A673 (cell line): Measurements from ENCODE around the gene GALNT7. TPM values are rescaled to one million over a fixed set of nuclear protein-coding genes. Genes with fewer than 3 reads are reported as not detected.
A peak's percentile ranks its signal among the peaks of the same experiment; 100 is the strongest.

Experiments used
- BruUV-seq: library from RNA; stranded (reverse); fragments of 400-500 nt; replicated peaks from 2 replicates; lab custom pipeline; 2021; lab: Mats Ljungman, UMichigan
- CTCF ChIA-PET: fragments of 300-600 bp; sonication (Branson Sonifier 250); formaldehyde crosslinking; loops from one replicate; lab custom pipeline; 2022; ENCODE audit warnings: antibody characterized with exemption; lab: Charles Lee
- POLR2A ChIA-PET: fragments of 300-600 bp; sonication (Branson Sonifier 250); formaldehyde crosslinking; loops from one replicate; lab custom pipeline; 2022; ENCODE audit warnings: antibody characterized with exemption; ENCODE audit not compliant: low non-redundant PET; lab: Charles Lee
- DNase-seq: peaks from one replicate; pipeline ENCODE4 v3.0.0-alpha.2; 2015; ENCODE audit warnings: low spot score
- H3K27ac ChIP-seq: fragments of 200-600 bp; sonication (generic); 2 replicates; pipeline ENCODE4 v1.5.1; 2016; ENCODE audit warnings: mixed run types, low read depth, mild to moderate bottlenecking, mixed read lengths, antibody characterized with exemption, low read length; ENCODE audit not compliant: poor library complexity, severe bottlenecking
- H3K27me3 ChIP-seq: fragments of 200-600 bp; sonication (generic); replicated peaks from 2 replicates; pipeline ENCODE4 v1.6.1; 2017; ENCODE audit warnings: mixed run types, low read depth, mild to moderate bottlenecking, mixed read lengths, antibody characterized with exemption, low read length; ENCODE audit not compliant: insufficient read depth, poor library complexity
- H3K36me3 ChIP-seq: fragments of 200-600 bp; sonication (generic); 2 replicates; pipeline ENCODE4 v1.6.1; 2016; ENCODE audit warnings: mixed run types, mild to moderate bottlenecking, mixed read lengths, antibody characterized with exemption, low read length; ENCODE audit not compliant: insufficient read depth, poor library complexity, severe bottlenecking
- H3K4me1 ChIP-seq: fragments of 200-600 bp; sonication (generic); 2 replicates; pipeline ENCODE4 v1.6.1; 2017; ENCODE audit warnings: mixed run types, mild to moderate bottlenecking, mixed read lengths, antibody characterized with exemption, low read length; ENCODE audit not compliant: insufficient read depth, poor library complexity, severe bottlenecking
- H3K4me3 ChIP-seq: fragments of 200-600 bp; sonication (generic); 2 replicates; pipeline ENCODE4 v1.5.1; 2016; ENCODE audit warnings: low read depth, mixed run types, mild to moderate bottlenecking, mixed read lengths, low read length; ENCODE audit not compliant: poor library complexity, severe bottlenecking
- H3K9me3 ChIP-seq: fragments of 200-600 bp; sonication (generic); 2 replicates; pipeline ENCODE4 v1.6.1; 2016; ENCODE audit warnings: mixed run types, low read depth, mild to moderate bottlenecking, mixed read lengths, antibody characterized with exemption, low read length; ENCODE audit not compliant: poor library complexity, severe bottlenecking
- CTCF ChIP-seq: fragments of 300-800, 200-600 bp; sonication (generic); conservative IDR thresholded peaks from 2 replicates; pipeline ENCODE4 v1.5.1; 2017; ENCODE audit warnings: low read depth, mild to moderate bottlenecking, antibody characterized with exemption, low read length, moderate library complexity, mixed read lengths
- EZH2 ChIP-seq: fragments of 200-600 bp; sonication (generic); IDR thresholded peaks from 2 replicates; pipeline ENCODE4 v1.6.1; 2017; ENCODE audit warnings: borderline replicate concordance, low read depth, mild to moderate bottlenecking, mixed read lengths, antibody characterized with exemption, low read length; ENCODE audit not compliant: poor library complexity, severe bottlenecking
- intact Hi-C: fragments of 100-400 bp; cut with micrococcal nuclease; formaldehyde crosslinking; loops from one replicate; pipeline ENCODE4 v1.10.0; 2022; ENCODE audit not compliant: unreplicated experiment
- total RNA-seq: library from RNA; stranded (reverse); gene quantifications from 2 replicates; pipeline ENCODE4 v1.2.3, GENCODE V29; 2021

Gene GALNT7
- total RNA-seq, 1 experiment from 2014 or later: 89.7 TPM

GRCh38 chr4:173252024-173252935, 83.7 kb downstream of the GALNT7 start:
- H3K4me1 ChIP-seq: peaks cover 69% of the 10 kb centered on the region
- CTCF ChIA-PET: no interaction called here
- peak; percentile 92 for DNase-seq
- no TSS peak for BruUV-seq
- no peak for TF ChIP-seq EZH2
- no peak for TF ChIP-seq CTCF
- no peaks in the 10 kb centered on the region for H3K27me3 ChIP-seq
- intact Hi-C loops: loop anchor here (10.0 kb wide), 2 partner anchors 357 to 387 kb away; no protein-coding TSS in a partner anchor
- no peak overlapping the region for H3K4me3 ChIP-seq
- H3K27ac ChIP-seq: peak overlapping the region; percentile 16
- POLR2A ChIA-PET: no interaction called here
- no peaks in the 10 kb centered on the region for H3K9me3 ChIP-seq
- no peaks in the 10 kb centered on the region for H3K36me3 ChIP-seq

GRCh38 chr4:173253561-173253960, 85.0 kb downstream of the GALNT7 start:
- DNase-seq: no peak
- H3K27me3 ChIP-seq: no peaks in the 10 kb centered on the region
- H3K27ac ChIP-seq: no peak overlapping the region
- no peaks in the 10 kb centered on the region for H3K9me3 ChIP-seq
- TF ChIP-seq CTCF: no peak
- TF ChIP-seq EZH2: no peak
- H3K4me1 ChIP-seq: peaks cover 64% of the 10 kb centered on the region
- intact Hi-C loops: loop anchor here (10.0 kb wide), 2 partner anchors 359 to 389 kb away; no protein-coding TSS in a partner anchor
- POLR2A ChIA-PET: no interaction called here
- no TSS peak for BruUV-seq
- no peaks in the 10 kb centered on the region for H3K36me3 ChIP-seq
- no peak overlapping the region for H3K4me3 ChIP-seq
- CTCF ChIA-PET: no interaction called here

GRCh38 chr4:173254646-173255045, 86.0 kb downstream of the GALNT7 start:
- Histone ChIP-seq H3K4me3 (no peak overlapping the region), H3K27ac (no peak overlapping the region), H3K27me3 (no peaks in the 10 kb centered on the region), H3K36me3 (no peaks in the 10 kb centered on the region), H3K4me1 (peaks cover 65% of the 10 kb centered on the region), H3K9me3 (no peaks in the 10 kb centered on the region)
- no peak for DNase-seq
- no TSS peak for BruUV-seq
- intact Hi-C loops: loop anchor here (10.0 kb wide), 2 partner anchors 360 to 390 kb away; no protein-coding TSS in a partner anchor
- TF ChIP-seq EZH2: no peak
- no peak for TF ChIP-seq CTCF
- ChIA-PET CTCF (interaction anchor here (1.1 kb wide), 1 partner anchor 228 kb away, joined by 4 read pairs; no protein-coding TSS in a partner anchor), POLR2A (no interaction called here)
